BE2C (cell line): Measurements from ENCODE around the gene TTC23L.
A peak's percentile ranks its signal among the peaks of the same experiment; 100 is the strongest.

Source experiments
- DNase-seq: peaks from one replicate; pipeline ENCODE4 v3.0.0-alpha.2; 2020
- H3K27me3 ChIP-seq: fragments of 250-450 bp; sonication (Bioruptor Pico); 2 replicates; pipeline ENCODE4 v1.5.1; 2020; ENCODE audit warnings: mild to moderate bottlenecking
- H3K36me3 ChIP-seq: fragments of 250-450 bp; sonication (Bioruptor Pico); 2 replicates; pipeline ENCODE4 v1.5.1; 2020; ENCODE audit warnings: mild to moderate bottlenecking
- H3K4me1 ChIP-seq: fragments of 250-450 bp; sonication (Bioruptor Pico); 2 replicates; pipeline ENCODE4 v1.5.1; 2020
- H3K4me3 ChIP-seq: 2 replicates; pipeline ENCODE4 v1.5.1; 2011; ENCODE audit warnings: low read depth, low read length
- H3K9me3 ChIP-seq: fragments of 250-450 bp; sonication (Bioruptor Pico); 2 replicates; pipeline ENCODE4 v1.5.1; 2020
- CTCF ChIP-seq: IDR thresholded peaks from 2 replicates; pipeline ENCODE4 v1.5.1; 2012; ENCODE audit warnings: mild to moderate bottlenecking, low read depth, low read length

TTC23L gene

GRCh38 chr5:34905564-34905963 is 66.6 kb downstream of the TTC23L start:
- H3K36me3 ChIP-seq, result peaks cover 10% of the 10 kb centered on the region
- no peaks in the 10 kb centered on the region for H3K9me3 ChIP-seq
- H3K4me3 ChIP-seq, result no peak overlapping the region
- peak; percentile 56 for TF ChIP-seq CTCF
- H3K4me1 ChIP-seq, result no peaks in the 10 kb centered on the region
- no peaks in the 10 kb centered on the region for H3K27me3 ChIP-seq
- no peak for DNase-seq

GRCh38 chr5:34913072-34913471 is 74.1 kb downstream of the TTC23L start:
- H3K36me3 ChIP-seq, result peaks cover 22% of the 10 kb centered on the region
- H3K27me3 ChIP-seq, result no peaks in the 10 kb centered on the region
- TF ChIP-seq CTCF, result no peak
- no peak for DNase-seq
- H3K4me3 ChIP-seq, result no peak overlapping the region
- no peaks in the 10 kb centered on the region for H3K9me3 ChIP-seq
- H3K4me1 ChIP-seq, result no peaks in the 10 kb centered on the region

- peak; percentile 16 for DNase-seq
- no peaks in the 10 kb centered on the region for H3K27me3 ChIP-seq
- H3K9me3 ChIP-seq, result no peaks in the 10 kb centered on the region
- H3K36me3 ChIP-seq, result peaks cover 24% of the 10 kb centered on the region
- H3K4me3 ChIP-seq, result peak overlapping the region; percentile 86
- no peaks in the 10 kb centered on the region for H3K4me1 ChIP-seq
- no peak for TF ChIP-seq CTCF
Measured at GRCh38 chr5:34914671-34915138, 75.7 kb downstream of the TTC23L start.

- no peak for TF ChIP-seq CTCF
- H3K9me3 ChIP-seq, result no peaks in the 10 kb centered on the region
- DNase-seq, result peak; percentile 96
- H3K4me3 ChIP-seq, result peak within 1 kb of the TSS; percentile 86
- H3K27me3 ChIP-seq, result no peaks in the 10 kb centered on the region
- peaks cover 30% of the 10 kb centered on the region for H3K36me3 ChIP-seq
- no peaks in the 10 kb centered on the region for H3K4me1 ChIP-seq
Measured at GRCh38 chr5:34915139-34915855, 76.3 kb downstream of the TTC23L start, which contains the start of the genes BRIX1 and RAD1. Gene BRIX1 (plus strand): TSS chr5:34915711. CDS start chr5:34915739, 28 bp downstream. Gene RAD1 (minus strand): TSS chr5:34915504. CDS start chr5:34914892, 612 bp downstream.

GRCh38 chr5:34915856-34916192 is 76.9 kb downstream of the TTC23L start:
- H3K27me3 ChIP-seq, result no peaks in the 10 kb centered on the region
- no peaks in the 10 kb centered on the region for H3K9me3 ChIP-seq
- peaks cover 34% of the 10 kb centered on the region for H3K36me3 ChIP-seq
- no peak for DNase-seq
- no peak for TF ChIP-seq CTCF
- peak overlapping the region; percentile 86 for H3K4me3 ChIP-seq
- H3K4me1 ChIP-seq, result no peaks in the 10 kb centered on the region

GRCh38 chr5:34916518-34916917 is 77.6 kb downstream of the TTC23L start:
- Histone ChIP-seq H3K4me3 (peak overlapping the region; percentile 86), H3K4me1 (no peaks in the 10 kb centered on the region), H3K9me3 (no peaks in the 10 kb centered on the region), H3K27me3 (no peaks in the 10 kb centered on the region), H3K36me3 (peaks cover 36% of the 10 kb centered on the region)
- DNase-seq, result no peak
- no peak for TF ChIP-seq CTCF
